Activated CD8-positive, alpha-beta memory T cell treated with anti-CD3 and anti-CD28 coated beads, Interleukin-2, amount 10 ng/mL, durations not matched to agents 7 days and 5 days (primary cell): ENCODE data around the gene MVK. TPM values are rescaled to one million over a fixed set of nuclear protein-coding genes. Genes with fewer than 3 reads are reported as not detected.
A peak's percentile ranks its signal among the peaks of the same experiment; 100 is the strongest.

ENCODE experiments used
- ATAC-seq: fragments of 150-1000 bp; cut with Tn5 transposase; one replicate; pipeline ENCODE4 v1.10.0; 2021; ENCODE audit warnings: moderate library complexity
- CTCF ChIA-PET: fragments of 350-600 bp; sonication (Branson Sonifier 250); formaldehyde crosslinking; loops from one replicate; lab custom pipeline; 2021; ENCODE audit warnings: antibody characterized with exemption; lab: Charles Lee
- DNase-seq: peaks from one replicate; pipeline ENCODE4 v3.0.0-alpha.2; 2020
- H3K27ac Mint-ChIP-seq: one replicate; pipeline ENCODE4 v1.8.0; 2021; ENCODE audit warnings: mild to moderate bottlenecking, mixed read lengths
- H3K27me3 Mint-ChIP-seq: one replicate; pipeline ENCODE4 v1.8.0; 2021; ENCODE audit warnings: mixed read lengths
- H3K36me3 Mint-ChIP-seq: one replicate; pipeline ENCODE4 v1.8.0; 2021; ENCODE audit warnings: mild to moderate bottlenecking, mixed read lengths
- H3K4me1 Mint-ChIP-seq: one replicate; pipeline ENCODE4 v1.8.0; 2021; ENCODE audit warnings: mixed read lengths
- H3K4me3 Mint-ChIP-seq: one replicate; pipeline ENCODE4 v1.8.0; 2021; ENCODE audit warnings: mild to moderate bottlenecking, moderate library complexity, mixed read lengths
- H3K9me3 Mint-ChIP-seq: one replicate; pipeline ENCODE4 v1.8.0; 2022; ENCODE audit warnings: low read depth, mixed read lengths
- total RNA-seq, 2 experiments: library from RNA; stranded (reverse); gene quantifications; one replicate each; pipeline ENCODE4 v1.2.3, GENCODE V29; 2021

MVK gene
- total RNA-seq: 10 to 100 TPM; 21.7 to 27.4 TPM

GRCh38 chr12:109573029-109573913 is at the start of gene MVK, which contains the start of gene MMAB:
MVK (plus strand) TSS chr12:109573794; CDS start chr12:109574823, 1,029 bp downstream.
MMAB (minus strand) TSS chr12:109573504; CDS start chr12:109573480, 24 bp downstream.
- Mint-ChIP-seq H3K4me1 (peaks cover 30% of the 10 kb centered on the region), H3K27me3 (no peaks in the 10 kb centered on the region), H3K9me3 (no peaks in the 10 kb centered on the region), H3K36me3 (peaks cover 22% of the 10 kb centered on the region), H3K4me3 (peak within 1 kb of the TSS; percentile 85), H3K27ac (peak within 1 kb of the TSS; percentile 94)
- peak; percentile 100 for DNase-seq
- peak; percentile 97 for ATAC-seq
- CTCF ChIA-PET: interaction anchor here (0.8 to 3.4 kb wide), 9 partner anchors 8 to 342 kb away, joined by 3 to 19 read pairs (median 5); no protein-coding TSS in a partner anchor

GRCh38 chr12:109524466-109525278 is 48.9 kb upstream of the MVK start:
- no peaks in the 10 kb centered on the region for H3K9me3 Mint-ChIP-seq
- H3K27ac Mint-ChIP-seq: no peak overlapping the region
- no peaks in the 10 kb centered on the region for H3K27me3 Mint-ChIP-seq
- CTCF ChIA-PET: interaction anchor here (0.9 to 1.5 kb wide), 3 partner anchors 28 to 190 kb away, joined by 3 to 4 read pairs (median 3); no protein-coding TSS in a partner anchor
- DNase-seq: no peak
- ATAC-seq: no peak
- no peaks in the 10 kb centered on the region for H3K4me1 Mint-ChIP-seq
- peaks cover 2% of the 10 kb centered on the region for H3K36me3 Mint-ChIP-seq
- no peak overlapping the region for H3K4me3 Mint-ChIP-seq

- CTCF ChIA-PET: interaction anchor here (1.5 kb wide), 1 partner anchor 189 kb away, joined by 3 read pairs; no protein-coding TSS in a partner anchor
- Mint-ChIP-seq H3K4me3 (no peak overlapping the region), H3K36me3 (peaks cover 2% of the 10 kb centered on the region), H3K27ac (no peak overlapping the region), H3K27me3 (no peaks in the 10 kb centered on the region), H3K4me1 (no peaks in the 10 kb centered on the region), H3K9me3 (no peaks in the 10 kb centered on the region)
- ATAC-seq: no peak
- DNase-seq: no peak
Observed at GRCh38 chr12:109525279-109525585, 48.4 kb upstream of the MVK start.

- Mint-ChIP-seq H3K4me1 (no peaks in the 10 kb centered on the region), H3K27me3 (no peaks in the 10 kb centered on the region), H3K9me3 (no peaks in the 10 kb centered on the region), H3K4me3 (no peak overlapping the region), H3K36me3 (no peaks in the 10 kb centered on the region), H3K27ac (no peak overlapping the region)
- DNase-seq: no peak
- no peak for ATAC-seq
- CTCF ChIA-PET: no interaction called here
Observed at GRCh38 chr12:109527489-109528123, 46.0 kb upstream of the MVK start.

GRCh38 chr12:109529691-109530640 is 43.6 kb upstream of the MVK start:
- no peaks in the 10 kb centered on the region for H3K4me1 Mint-ChIP-seq
- H3K27me3 Mint-ChIP-seq: no peaks in the 10 kb centered on the region
- H3K4me3 Mint-ChIP-seq: no peak overlapping the region
- ATAC-seq (no peak), DNase-seq (no peak)
- H3K27ac Mint-ChIP-seq: no peak overlapping the region
- H3K9me3 Mint-ChIP-seq: no peaks in the 10 kb centered on the region
- H3K36me3 Mint-ChIP-seq: no peaks in the 10 kb centered on the region
- CTCF ChIA-PET: interaction anchor here (1.2 to 1.6 kb wide), 2 partner anchors 11 to 67 kb away, joined by 3 read pairs; no protein-coding TSS in a partner anchor

GRCh38 chr12:109531411-109531810 is 42.2 kb upstream of the MVK start:
- CTCF ChIA-PET: no interaction called here
- no peaks in the 10 kb centered on the region for H3K9me3 Mint-ChIP-seq
- H3K36me3 Mint-ChIP-seq: no peaks in the 10 kb centered on the region
- no peak for DNase-seq
- no peaks in the 10 kb centered on the region for H3K27me3 Mint-ChIP-seq
- no peak for ATAC-seq
- H3K27ac Mint-ChIP-seq: no peak overlapping the region
- no peaks in the 10 kb centered on the region for H3K4me1 Mint-ChIP-seq
- no peak overlapping the region for H3K4me3 Mint-ChIP-seq

- no peak overlapping the region for H3K27ac Mint-ChIP-seq
- H3K4me1 Mint-ChIP-seq: no peaks in the 10 kb centered on the region
- ATAC-seq: no peak
- no peak overlapping the region for H3K4me3 Mint-ChIP-seq
- no peaks in the 10 kb centered on the region for H3K9me3 Mint-ChIP-seq
- H3K27me3 Mint-ChIP-seq: no peaks in the 10 kb centered on the region
- CTCF ChIA-PET: no interaction called here
- DNase-seq: no peak
- no peaks in the 10 kb centered on the region for H3K36me3 Mint-ChIP-seq
Observed at GRCh38 chr12:109532721-109533486, 40.7 kb upstream of the MVK start.

GRCh38 chr12:109533487-109533740 is 40.2 kb upstream of the MVK start:
- Mint-ChIP-seq H3K27ac (no peak overlapping the region), H3K4me1 (no peaks in the 10 kb centered on the region), H3K27me3 (no peaks in the 10 kb centered on the region), H3K36me3 (no peaks in the 10 kb centered on the region), H3K9me3 (no peaks in the 10 kb centered on the region), H3K4me3 (no peak overlapping the region)
- DNase-seq: no peak
- ATAC-seq: no peak
- CTCF ChIA-PET: interaction anchor here (1.0 kb wide), 1 partner anchor 15 kb away, joined by 3 read pairs; no protein-coding TSS in a partner anchor

GRCh38 chr12:109534456-109534855 is 39.1 kb upstream of the MVK start:
- H3K9me3 Mint-ChIP-seq: no peaks in the 10 kb centered on the region
- no peak overlapping the region for H3K27ac Mint-ChIP-seq
- H3K36me3 Mint-ChIP-seq: no peaks in the 10 kb centered on the region
- H3K4me1 Mint-ChIP-seq: no peaks in the 10 kb centered on the region
- H3K4me3 Mint-ChIP-seq: no peak overlapping the region
- no peak for DNase-seq
- H3K27me3 Mint-ChIP-seq: no peaks in the 10 kb centered on the region
- CTCF ChIA-PET: interaction anchor here (1.0 kb wide), 1 partner anchor 16 kb away, joined by 3 read pairs; no protein-coding TSS in a partner anchor
- ATAC-seq: no peak

GRCh38 chr12:109535231-109535862 is 38.2 kb upstream of the MVK start:
- no peak for ATAC-seq
- Mint-ChIP-seq H3K27me3 (no peaks in the 10 kb centered on the region), H3K27ac (no peak overlapping the region), H3K9me3 (no peaks in the 10 kb centered on the region), H3K4me3 (no peak overlapping the region), H3K36me3 (no peaks in the 10 kb centered on the region), H3K4me1 (no peaks in the 10 kb centered on the region)
- CTCF ChIA-PET: interaction anchor here (1.3 kb wide), 1 partner anchor 16 kb away, joined by 4 read pairs; no protein-coding TSS in a partner anchor
- DNase-seq: no peak

- no peaks in the 10 kb centered on the region for H3K36me3 Mint-ChIP-seq
- CTCF ChIA-PET: interaction anchor here (1.3 kb wide), 1 partner anchor 17 kb away, joined by 4 read pairs; no protein-coding TSS in a partner anchor
- no peak for ATAC-seq
Observed at GRCh38 chr12:109535863-109536250, 37.7 kb upstream of the MVK start.

More at GRCh38 chr12:109535863-109536250, 37.7 kb upstream of the MVK start:
- DNase-seq: no peak
- H3K27ac Mint-ChIP-seq: no peak overlapping the region
- H3K4me1 Mint-ChIP-seq: no peaks in the 10 kb centered on the region
- H3K27me3 Mint-ChIP-seq: no peaks in the 10 kb centered on the region
- H3K4me3 Mint-ChIP-seq: no peak overlapping the region
- no peaks in the 10 kb centered on the region for H3K9me3 Mint-ChIP-seq
